Left renal cortex interstitium (tissue), 4 donors: ENCODE measurements around the gene KHDC4. TPM values are rescaled to one million over a fixed set of nuclear protein-coding genes. Genes with fewer than 3 reads are reported as not detected.

Experiments
- DNase-seq, 4 donors: peaks; one replicate each; pipeline ENCODE4 v3.0.0-alpha.2; 2013; ENCODE audit warnings: low read depth in 4 of 4, low spot score in 2 of 4, missing footprints in 1 of 4
- polyA plus RNA-seq, 4 donors: library from polyadenylated mRNA; unstranded; fragments of 120-200 nt; gene quantifications; one replicate each; pipeline ENCODE4 v1.2.1, GENCODE V29; 2013; ENCODE audit not compliant: insufficient read length in 4 of 4

Gene KHDC4
- polyA plus RNA-seq, 4 donors, result 39.4 to 88.1 (median 60.5) TPM

DNA sequence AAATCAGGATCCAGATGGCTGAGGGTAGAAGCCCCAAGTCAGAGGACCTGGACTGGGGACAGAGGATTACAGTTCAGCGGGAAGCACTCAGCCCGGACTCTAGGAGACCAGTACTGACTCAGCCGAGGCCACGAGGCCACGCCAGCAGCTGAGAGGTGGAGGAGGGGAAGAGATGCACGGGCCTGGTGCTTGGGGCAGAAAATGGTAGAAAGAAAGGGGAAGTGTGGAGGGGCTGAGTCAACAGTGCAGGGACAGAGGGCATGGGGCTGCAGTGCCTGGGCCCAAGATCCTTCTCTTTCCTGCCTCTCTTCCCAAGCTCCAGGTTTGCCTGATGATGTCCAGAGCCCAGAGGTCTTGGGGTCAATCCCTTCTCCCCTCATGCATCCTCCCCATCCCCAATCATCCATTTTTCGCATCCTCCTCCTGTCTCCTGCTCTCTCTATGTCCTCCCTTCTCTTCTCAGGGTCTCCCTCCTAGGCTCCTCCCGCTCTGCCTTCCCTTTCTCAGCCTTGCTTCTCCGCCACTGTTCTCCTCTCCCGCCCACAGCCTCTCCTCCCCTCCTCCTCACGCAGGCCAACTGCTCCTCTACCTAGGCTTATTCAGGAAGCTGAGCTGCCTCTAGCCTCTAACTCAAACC lies 36.4 kb upstream of the KHDC4 start:
- DNase-seq, result no peak

DNA sequence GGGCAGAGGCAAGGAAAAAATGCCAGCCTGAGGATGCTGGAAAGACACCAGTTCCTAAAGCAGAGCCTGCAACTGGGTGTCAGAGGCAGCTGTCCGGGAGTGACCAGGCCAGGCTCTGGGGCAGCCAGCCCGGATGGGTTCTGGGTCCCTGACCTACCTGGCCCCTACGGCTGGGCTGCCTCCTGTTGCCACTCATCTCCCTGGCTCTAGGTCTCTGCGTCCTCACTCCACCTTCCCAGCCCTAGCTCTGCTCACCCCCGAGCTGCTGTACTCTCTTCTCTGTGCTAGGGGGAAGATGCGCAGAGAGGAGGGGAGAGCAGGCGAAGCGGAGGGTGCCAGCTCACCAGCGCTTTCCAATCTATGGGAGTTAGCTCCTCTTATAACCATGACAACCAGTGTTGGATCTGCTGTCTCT lies 35.2 kb upstream of the KHDC4 start:
- DNase-seq, result no peak

DNA sequence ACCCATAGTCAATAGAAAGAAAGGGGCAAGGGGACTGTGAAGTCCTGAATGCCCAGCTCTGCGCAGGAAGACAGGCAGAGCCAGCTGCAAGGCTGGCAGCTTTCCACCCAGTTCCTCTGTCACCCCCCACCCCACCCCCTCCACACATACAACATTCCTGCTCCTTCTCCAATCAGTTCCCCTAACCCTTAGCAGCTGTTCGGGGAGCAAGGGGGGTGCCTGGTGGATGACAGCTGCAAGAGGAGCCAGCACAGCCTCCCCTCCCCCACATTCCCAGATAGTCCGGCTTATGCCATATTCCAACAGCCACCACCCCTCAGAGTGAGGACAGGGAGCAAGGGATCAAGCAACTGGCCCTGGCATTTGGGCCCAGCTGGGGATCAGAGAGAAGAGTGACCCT lies 34.5 kb upstream of the KHDC4 start:
- DNase-seq, result no peak

DNA sequence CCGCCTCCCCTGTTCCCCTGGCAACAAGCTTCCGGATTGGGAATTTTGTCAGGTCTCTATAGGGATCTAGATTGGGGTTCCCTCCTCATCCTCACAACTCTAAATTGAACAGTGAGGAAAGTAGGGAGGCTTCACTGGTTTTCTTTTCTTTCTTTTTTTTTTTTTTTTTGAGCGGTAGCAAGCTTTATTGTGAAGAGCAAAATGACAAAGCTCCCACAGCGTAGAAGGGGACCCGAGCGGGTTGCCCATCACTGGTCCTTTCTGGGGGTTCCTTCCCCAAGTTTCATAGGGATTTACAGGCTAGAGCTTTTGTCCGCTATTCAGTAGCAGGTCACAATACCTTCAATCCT lies 33.8 kb upstream of the KHDC4 start:
- no peak for DNase-seq

DNA sequence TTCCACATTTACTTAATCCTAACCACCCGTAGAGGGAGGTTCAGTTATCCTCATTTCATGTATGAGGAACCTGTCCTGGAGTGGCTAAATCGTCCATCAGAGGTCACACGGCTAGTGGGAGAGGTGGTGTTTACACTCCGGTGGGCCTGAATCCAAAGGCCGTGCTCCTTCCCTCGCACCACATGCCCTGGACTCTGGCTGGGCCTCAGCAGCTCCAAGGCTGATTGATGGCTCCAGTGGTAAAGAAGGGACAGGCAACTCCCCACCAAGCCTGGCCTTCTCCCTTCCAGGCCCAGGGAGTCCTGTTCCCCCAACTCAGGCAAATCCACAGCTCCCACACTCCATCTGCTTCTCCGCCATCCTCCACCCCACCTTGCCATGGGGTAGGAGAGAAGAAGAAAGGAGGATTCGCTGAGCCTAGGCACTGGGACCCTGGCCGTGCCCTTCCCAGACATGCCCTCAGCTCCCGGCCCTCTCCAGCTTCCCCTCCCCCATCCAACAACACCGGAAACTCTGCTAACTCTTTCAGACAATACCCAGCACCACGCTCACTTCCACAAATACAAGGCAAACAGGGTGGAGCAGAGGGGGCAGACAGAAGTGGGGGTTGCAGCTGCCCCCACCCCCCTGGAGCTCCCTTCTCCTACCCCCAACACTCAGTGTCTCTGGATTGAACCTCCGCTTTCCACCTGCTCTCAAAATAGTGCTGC lies 33.3 kb upstream of the KHDC4 start:
- DNase-seq, result no peak

DNA sequence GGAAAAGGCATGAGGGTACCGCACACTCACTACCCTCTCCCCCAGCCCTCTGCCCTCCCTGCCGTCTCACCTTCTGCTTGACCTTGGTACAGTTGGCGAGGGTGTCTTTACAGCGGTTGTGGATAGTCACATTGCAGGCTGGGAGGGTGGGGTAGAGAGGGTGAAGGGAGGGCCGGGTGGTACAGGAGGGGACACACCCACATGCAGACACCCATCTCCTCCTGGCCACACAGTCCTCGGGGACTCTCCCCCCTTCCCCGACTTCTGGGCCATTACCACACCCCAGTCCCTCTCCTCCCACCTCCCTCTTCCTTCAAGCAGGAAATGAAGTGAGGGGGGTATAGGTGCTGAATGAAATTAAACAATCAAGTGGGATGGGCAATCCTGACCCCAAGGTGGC lies 32.5 kb upstream of the KHDC4 start:
- DNase-seq, result no peak

DNA sequence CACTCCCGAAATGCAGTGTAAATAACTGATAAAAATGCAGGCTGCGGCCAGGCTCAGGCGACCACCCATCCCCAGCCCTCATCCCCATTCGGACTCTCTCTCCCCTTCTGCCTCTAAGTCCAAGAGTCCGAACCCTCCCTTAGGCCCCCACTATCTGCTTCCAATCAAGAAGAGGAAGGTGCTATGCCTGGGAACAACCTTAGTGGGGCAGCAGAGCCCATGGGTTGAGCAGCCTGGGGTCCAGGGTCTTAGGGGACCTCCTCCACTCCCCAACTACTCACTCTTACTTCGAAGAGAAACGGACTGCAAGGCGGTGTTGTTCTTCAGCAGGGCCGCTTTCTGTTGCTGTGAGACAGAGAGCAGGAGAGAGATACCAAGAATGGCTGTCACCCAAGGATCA lies 31.9 kb upstream of the KHDC4 start:
- DNase-seq, result no peak

DNA sequence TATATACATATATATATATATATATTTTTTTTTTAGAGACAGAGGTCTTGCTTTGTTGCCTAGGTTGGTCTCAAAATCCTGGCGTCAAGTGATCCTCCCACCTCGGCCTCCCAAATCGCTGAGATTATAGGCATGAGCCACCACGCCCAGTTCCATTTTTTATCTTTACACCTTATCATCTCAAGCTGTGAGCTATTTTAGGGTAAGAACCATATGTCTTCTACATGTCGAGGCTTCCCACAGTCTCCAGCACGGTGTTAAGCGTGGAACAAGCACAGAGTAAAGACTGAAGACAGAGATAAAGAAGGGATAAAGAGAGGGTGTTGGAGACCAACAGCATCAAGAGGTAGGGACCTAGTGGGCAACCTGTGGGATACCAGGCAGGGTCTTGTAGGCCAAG lies 30.0 kb upstream of the KHDC4 start:
- no peak for DNase-seq

DNA sequence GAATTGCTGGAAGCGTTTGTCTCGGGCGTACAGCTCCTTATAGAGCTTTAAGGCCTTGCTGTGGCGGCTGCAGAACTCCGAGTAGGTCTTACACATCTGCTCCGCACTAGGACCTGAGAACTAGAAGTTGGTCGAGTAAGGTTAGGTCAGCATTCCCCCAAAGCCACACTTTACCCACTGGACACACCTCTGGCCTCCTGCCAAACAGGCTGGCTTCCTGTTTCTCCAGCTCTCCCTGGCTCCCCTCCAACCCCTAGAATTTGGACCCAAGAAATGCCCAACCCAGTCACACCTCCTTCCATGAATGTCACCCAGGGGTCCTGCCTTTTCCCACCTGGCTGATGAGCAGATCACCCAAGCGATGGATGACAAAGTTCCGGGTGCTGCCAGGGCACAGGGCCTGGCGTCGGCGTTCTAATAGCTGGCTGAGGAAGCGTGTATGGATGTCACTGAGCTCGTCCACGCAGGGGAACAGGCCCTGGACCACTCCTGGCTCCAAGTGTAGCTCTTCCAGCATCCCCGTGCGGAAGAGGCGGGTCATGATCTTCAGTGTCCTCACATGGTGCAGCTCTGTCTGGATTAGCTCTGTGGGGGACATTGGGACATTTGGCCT lies 28.5 kb upstream of the KHDC4 start:
- DNase-seq, result no peak

DNA sequence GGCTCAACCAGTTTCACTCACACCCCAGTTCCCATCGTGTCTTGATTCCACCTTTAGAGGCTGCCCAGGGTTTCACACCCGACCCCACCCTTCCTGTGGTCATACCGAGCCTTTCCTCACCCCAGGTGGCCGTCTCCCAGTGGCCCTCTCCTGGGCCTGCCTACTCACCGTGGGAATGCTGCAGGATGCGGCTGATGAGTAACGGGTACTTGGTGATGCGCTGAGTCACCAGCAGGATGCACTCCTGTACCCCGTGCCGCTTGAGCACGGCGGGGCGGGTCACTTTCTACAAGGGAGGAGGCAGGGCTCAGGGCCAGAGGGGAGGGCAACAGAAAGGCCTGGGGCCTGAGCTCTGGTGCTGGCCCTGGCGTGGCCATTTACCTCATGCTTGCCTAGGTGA lies 27.7 kb upstream of the KHDC4 start:
- DNase-seq, result no peak

DNA sequence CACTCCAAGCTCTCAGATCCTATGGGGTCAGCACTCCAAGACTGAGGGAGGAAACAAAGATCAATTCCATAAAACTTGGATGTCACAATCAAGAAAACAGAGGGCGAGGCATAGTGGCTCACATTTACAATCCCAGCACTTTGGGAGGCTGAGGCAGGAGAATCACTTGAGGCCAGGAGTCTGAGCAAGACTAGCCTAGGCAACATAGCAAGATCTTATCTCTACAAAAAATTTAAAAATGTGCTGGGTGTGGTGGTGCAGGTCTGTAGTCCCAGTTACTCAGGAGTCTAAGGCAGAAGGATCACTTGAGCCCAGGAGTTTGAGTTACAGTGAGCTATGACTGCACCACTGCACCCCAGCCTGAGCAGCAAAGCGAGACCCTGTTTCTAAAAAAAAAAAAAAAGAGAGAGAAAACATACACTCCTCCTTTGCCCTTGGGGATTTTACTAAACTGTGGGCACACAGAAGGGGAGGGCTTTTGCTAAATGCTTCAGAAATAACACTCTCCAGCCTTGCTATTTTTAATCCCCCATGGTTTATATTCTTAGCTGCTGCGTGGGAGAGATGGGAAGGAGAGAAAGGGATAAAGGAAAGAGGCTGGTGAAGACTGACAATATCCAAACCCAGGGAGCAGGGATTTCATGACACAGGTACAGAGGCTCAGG lies 26.0 kb upstream of the KHDC4 start:
- DNase-seq, result no peak

DNA sequence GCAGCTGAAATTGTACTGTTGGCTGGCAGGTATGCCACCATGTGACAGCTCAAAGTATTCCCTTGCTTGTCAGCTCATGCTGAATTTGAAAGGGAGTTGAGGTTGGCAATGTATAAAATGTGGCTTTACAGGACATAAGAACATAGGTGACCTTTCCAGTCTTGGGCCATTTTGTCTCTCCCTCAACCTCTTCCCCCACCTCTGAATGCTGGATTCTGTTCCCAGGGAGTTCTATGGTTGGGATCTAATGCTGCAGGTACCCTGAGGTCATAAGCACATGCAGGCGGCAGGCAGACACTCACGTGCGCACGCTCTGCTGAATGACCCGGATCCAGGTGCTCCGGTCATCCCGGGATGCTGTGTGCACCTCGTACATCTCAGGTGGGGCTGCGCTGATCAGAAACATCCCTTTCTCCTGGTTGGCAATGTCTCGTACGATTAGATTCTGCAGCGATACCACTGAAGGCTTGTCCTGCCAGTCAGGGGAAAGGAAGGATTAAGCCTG lies 23.2 kb upstream of the KHDC4 start:
- no peak for DNase-seq

DNA sequence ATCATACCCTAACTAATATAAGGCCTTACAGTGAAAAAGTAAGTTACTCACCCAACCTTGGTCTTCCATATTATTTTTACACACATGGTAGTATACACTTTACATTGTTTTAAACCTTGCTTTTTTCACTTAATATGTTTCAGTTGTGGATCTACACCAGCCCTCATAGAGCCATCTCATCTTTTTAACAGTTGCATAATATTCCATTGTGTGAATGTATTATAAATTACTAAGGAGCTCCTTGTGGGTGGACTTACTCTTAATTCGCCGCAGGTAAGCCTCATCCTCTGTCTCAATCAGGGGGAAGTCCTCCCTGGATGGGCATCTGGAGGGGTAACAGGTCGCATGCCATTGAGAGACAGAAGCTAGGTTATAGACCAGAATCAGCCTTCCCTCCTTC lies 20.4 kb upstream of the KHDC4 start:
- DNase-seq, result no peak

DNA sequence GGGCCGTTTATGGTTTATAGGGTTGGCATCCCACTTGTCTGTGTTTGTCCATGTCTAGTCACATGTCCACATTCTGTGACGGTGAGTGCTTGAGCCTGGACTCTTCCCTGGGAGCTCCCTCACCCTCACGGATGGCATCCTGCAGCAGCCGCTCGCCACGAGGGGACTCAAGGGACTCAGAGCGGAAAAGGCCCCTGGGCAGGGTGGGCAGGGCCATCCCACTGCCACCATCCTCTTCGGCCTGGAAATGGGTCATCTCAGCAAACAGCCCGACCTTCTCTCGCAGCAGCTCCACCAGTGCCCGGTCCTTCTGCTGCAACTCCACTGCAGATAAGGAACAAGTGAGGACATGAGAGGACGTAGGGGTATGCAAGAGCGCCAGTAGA lies 18.3 kb upstream of the KHDC4 start:
- DNase-seq, result no peak

DNA sequence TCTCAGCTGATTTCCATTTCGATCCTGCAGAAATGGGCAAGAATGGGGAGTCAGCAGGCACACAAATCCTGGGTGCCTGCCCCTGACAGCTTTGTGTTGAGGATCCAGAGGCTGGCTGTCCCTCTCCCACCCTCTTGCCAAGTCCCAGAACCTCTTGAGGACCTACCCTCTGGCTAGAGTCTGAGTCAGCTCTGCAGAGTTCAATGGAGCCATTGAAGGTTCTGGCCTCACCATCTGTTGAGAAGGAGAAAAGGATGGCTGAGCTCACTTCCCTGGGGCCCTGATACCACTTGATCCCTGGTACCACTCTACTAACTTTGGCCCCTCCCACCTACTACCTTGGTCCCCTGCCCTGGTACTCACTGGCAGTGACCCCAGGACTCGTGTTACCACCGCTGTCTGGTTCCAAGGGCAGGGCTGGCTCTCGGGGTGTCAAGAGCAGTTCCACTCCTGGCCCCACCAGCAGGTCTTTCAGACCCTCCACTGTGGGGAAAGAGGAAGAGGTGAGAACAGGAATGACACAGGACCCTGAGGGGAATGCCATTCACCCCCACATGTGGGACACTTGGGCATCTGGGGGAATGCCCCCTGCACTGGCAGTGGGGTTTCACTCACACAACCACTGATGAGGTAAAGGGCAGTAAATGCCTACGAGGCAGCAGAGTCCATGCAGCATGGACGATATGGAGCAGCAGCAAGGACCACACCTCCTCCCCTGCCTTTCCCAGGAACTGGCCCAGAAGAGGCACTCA lies 17.7 kb upstream of the KHDC4 start:
- DNase-seq, result no peak

DNA sequence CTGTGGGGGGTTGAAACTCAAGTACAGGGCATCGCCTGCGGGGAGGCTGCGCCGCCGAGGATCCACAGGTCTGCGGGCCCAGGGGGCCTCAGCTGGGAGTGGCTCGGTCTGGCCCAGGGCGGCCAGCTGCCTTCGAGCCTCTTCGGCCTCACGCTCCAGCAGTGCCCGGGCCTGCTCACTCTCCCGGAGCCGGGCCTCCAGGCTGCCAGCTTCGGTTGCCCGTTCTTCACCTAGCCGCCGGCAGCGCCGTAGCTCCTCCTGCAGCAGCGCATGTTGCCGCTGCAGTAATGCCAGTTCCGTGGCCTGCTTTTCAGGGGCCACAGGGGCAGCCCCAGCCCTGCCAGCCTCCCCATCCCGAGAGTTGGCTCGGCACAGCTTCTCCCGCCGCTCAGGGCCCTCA lies 16.6 kb upstream of the KHDC4 start:
- DNase-seq, result no peak

DNA sequence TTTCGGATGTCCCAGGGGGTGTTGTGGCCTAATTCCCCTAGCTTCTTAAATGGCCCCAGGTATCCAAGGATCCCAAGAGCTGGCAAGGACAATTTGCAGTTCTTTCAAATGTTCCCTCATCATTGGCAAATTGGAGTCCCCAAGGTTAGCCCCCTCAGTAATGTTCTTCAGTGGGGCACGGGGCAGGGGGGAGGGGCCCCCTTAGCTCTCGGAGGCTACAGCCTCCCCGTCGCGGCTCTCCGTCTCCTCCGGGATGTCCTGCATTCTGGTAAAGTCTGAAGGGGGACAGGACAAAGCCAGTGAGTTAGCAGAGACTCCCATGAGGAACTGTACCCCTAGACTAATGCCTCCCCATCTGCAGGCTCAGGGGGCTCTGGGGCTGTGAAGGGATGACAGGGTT lies 13.5 kb upstream of the KHDC4 start:
- DNase-seq, result no peak

DNA sequence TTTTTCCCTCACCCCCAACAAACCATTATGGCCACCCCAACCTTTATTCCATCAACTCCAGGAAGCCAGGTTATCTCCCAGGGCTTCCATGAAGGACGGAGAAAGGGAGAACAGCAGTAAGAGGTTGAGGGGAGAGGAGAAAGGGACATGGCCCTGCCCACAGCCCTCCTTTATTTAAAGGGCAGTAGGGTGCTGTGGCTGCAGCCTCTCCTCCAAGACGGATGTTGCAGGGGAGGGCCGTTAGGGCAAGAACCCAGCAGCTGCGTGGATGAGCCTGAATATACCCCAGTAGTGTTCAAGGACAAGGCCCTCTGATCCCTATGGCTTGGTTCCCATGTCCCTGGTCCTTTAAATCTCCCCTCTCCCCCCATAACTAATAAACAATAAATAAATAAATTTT lies 13.1 kb upstream of the KHDC4 start:
- DNase-seq, result no peak

DNA sequence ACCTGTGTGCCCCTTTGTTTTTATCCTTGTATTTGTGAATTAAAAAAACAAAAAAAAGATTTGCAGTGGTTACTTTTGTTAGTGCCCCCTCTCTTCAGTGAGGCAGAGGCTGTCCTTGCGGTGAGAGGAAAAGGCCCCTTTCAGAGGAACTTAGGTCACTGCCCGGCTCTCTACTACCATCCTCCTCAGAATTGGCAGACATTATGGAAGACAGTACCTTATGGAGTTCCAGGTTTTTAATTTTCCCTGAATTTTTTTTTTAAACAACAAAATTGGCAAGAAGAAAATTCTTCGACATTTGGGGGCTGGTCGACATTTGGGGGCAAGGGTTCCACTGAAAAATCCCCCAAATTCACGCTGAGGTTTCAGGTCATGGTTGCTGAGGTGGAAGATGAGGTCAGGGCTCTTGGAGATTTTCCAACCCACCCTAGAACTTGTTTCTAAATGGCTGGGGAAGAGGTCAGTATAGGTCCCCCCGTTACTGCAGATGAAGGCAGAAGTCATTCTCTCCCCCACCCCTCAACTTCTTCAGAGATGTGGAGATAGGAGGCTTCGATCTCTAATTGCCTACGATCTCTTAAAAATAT lies 12.5 kb upstream of the KHDC4 start:
- DNase-seq, result no peak

DNA sequence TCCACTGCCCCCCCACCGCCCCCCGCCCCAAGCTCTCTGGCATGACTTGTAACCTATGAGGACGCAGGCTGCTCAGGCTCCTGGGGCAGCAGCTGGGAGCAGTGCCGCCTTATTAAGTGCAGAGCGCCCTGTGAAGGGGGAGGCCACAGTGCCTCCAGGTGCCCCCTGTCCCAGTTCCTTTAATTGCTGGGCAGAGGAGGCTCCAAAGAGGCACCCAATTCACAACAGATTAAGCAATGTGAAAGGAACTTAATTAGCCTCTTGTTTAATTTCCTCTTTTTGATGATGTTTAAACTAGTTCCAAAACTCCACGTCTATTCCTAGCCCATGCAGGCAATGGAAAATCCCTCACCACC lies 10.2 kb upstream of the KHDC4 start:
- no peak for DNase-seq
